Posterior cingulate gyrus (tissue), 11 donors: ENCODE results near the gene TADA2B.
"Not testable (repeated sequence)": the region's sequence is repeated elsewhere in the genome, so short reads cannot be mapped to it uniquely, and the experiment has no call there.

Source experiments
- DNase-seq, 10 donors: peaks; one replicate each; pipeline versions ENCODE4 v3.0.0 to v3.0.0-alpha.2; 2020 to 2021; ENCODE audit warnings: mixed read lengths in 3 of 10
- intact Hi-C: fragments of 100-400 bp; cut with DNase I; formaldehyde crosslinking; loops from one replicate; pipeline ENCODE4 v1.15.1; 2023

Gene TADA2B

GRCh38 chr4:7073059-7073458 is 29.9 kb downstream of the TADA2B start:
- peak in 1 of 10 donors; percentile 70 for DNase-seq

GRCh38 chr4:7073526-7074390 is 30.6 kb downstream of the TADA2B start:
- intact Hi-C loops: no loop called here
- peak in 4 of 10 donors; percentile 28 to 64 (median 49) for DNase-seq

More at GRCh38 chr4:7073059-7073458, 29.9 kb downstream of the TADA2B start:
- intact Hi-C loops: no loop called here

GRCh38 chr4:7074426-7074825 is 31.3 kb downstream of the TADA2B start:
- intact Hi-C loops: no loop called here

GRCh38 chr4:7075962-7076695 is 33.0 kb downstream of the TADA2B start:
- no peak for DNase-seq
- intact Hi-C loops: no loop called here

More at GRCh38 chr4:7074426-7074825, 31.3 kb downstream of the TADA2B start:
- no peak for DNase-seq

GRCh38 chr4:7076696-7077082 is 33.5 kb downstream of the TADA2B start:
- intact Hi-C loops: no loop called here
- DNase-seq: no peak

DNA sequence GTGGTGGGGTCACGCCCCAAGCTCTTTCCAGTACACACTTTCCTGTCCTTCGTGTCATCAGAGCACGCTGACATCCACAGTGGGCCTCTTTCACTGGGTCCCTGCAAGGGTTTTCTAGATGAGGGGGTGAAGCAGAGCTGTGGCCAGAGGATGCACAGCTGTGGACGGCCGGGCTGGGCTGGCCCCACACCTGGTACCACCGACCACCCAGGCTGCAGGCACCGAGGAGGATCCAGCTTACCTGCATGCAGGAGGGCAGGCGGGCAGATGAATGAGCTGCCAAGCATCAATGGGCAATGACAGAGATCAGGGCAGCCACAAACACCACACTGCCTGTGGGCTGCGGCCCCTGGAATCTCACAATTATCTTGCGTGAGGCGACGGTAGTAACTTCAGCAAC is 34.2 kb downstream of the TADA2B start:
- no peak for DNase-seq
- intact Hi-C loops: no loop called here

DNA sequence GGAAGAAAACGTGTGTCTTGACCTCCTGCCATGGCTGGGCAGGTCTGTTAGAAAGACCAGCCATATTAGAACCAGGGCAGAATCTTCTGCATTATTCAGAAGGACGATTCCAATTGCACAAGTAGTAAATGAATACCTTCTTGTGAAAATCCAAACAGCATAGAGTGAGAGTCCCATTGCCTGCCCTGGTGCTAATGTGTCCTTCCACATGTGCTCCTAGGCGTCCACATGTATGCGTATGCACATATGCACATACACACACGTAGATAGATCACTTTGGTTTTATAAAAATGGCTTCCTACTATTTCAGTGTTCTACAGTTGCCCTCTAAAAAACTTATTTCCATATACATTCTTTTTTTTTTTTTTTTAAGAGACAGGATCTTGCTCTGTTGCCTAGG is 34.9 kb downstream of the TADA2B start:
- intact Hi-C loops: no loop called here
- no peak for DNase-seq

- intact Hi-C loops: not testable (repeated sequence)
Measured at GRCh38 chr4:7079483-7079882, 36.3 kb downstream of the TADA2B start.

GRCh38 chr4:7079909-7080308 is 36.7 kb downstream of the TADA2B start:
- DNase-seq, intact Hi-C loops: not testable (repeated sequence)

More at GRCh38 chr4:7079483-7079882, 36.3 kb downstream of the TADA2B start:
- not testable (repeated sequence) for DNase-seq

DNA sequence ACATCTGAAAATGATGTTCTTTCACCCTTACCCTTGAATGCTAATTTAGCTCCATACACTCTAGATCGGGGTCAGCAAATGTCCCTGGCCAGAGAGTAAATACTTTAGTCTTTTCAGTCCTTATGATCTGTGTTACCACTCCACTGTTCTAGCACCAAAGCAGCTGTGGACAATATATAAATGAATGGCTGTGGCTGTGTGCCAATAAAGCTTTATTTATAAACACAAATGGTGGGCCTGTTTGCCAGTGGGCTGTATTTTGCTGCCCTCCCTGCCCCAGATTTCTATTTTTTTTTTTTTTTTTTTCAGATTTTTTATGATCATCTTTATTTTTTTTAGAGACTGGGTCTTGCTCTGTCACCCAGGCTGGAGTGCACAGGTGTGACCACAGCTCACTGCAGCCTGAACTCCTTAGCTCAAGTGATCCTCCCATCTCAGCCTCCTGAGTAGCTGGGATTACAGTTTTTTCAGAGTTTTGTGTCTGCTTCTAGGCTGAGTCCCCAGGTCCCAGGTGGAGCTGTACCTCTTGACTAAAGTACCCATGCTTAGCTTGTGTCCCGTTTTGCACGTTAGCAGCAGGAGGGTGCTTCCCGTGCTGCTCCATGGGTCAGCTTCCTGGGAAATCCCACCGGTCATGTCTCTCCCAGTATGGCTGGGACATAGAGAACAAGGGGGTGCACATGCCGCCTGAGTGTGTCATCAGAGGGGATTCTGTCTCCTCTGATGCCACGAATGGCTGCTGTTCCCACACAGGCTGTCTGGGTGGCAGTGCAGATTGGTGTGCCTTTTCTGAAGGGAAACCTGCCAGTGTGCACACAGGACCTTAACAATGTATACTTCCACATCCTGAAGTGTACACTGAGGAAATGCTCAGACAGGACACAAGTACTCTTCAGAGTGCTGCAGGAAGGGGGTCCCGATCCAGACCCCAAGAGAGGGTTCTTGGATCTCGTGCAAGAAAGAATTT is 40.7 kb downstream of the TADA2B start:
- DNase-seq: peak in 1 of 10 donors; percentile 38
- intact Hi-C loops: no loop called here

DNA sequence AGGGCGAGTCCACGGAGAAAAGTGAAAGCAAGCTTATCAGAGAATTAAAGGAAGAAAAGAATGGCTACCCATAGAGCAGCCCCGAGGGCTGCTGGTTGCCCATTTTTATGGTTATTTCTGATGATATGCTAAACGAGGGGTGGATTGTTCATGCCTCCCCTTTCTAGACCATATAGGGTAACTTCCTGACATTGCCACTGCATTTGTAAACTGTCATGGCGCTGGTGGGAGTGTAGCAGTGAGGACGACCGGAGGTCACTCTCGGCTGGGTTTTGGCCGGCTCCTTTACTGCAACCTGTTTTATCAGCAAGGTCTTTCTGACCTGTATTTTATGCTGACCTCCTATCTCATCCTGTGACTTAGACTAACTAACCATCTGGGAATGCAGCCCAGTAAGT is 41.4 kb downstream of the TADA2B start:
- DNase-seq: peak in 1 of 10 donors; percentile 8
- intact Hi-C loops: not testable (repeated sequence)

GRCh38 chr4:7086384-7086783 is 43.2 kb downstream of the TADA2B start:
- intact Hi-C loops: no loop called here
- no peak for DNase-seq

DNA sequence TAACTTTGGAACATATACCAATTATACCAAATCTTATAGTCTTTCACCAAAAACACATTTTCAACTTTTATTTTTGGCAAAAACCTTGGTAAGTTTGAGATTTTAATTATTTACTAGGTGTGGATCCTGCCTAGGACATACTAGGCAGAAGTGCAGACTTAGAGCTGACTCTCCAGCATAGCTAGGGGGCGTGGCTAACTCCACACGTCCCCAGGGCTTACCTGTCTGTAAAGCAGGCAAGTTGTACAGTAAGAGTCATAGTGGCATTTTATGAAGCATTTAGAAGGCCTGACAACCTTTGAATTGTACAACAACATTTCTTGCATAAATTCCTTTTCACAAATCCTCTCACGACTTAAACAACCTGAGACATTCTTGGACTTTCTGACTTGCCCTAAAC is 43.9 kb downstream of the TADA2B start:
- peak in 1 of 10 donors; percentile 5 for DNase-seq
- intact Hi-C loops: no loop called here

- DNase-seq: peak in 1 of 10 donors; percentile 49
- intact Hi-C loops: no loop called here
Measured at GRCh38 chr4:7089213-7089986, 46.2 kb downstream of the TADA2B start.

DNA sequence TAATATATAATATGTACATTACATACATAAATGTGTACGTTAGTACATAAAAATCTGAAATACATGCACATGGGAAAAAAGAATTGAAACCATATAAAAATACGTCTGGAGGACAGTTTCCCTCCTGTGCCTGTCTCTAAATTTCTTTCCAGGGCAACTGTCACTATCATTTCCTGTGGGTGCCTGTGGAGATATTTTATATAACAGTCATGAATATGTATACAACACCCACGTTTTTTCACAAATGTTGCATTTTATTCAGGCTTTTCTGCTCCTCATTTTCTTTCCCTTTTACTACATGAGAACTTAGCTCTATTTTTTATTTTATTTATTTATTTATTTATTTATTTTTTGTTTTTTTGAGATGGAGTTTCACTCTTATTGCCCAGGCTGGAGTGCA is 48.9 kb downstream of the TADA2B start:
- DNase-seq: peak in 1 of 10 donors; percentile 2
- intact Hi-C loops: no loop called here

DNA sequence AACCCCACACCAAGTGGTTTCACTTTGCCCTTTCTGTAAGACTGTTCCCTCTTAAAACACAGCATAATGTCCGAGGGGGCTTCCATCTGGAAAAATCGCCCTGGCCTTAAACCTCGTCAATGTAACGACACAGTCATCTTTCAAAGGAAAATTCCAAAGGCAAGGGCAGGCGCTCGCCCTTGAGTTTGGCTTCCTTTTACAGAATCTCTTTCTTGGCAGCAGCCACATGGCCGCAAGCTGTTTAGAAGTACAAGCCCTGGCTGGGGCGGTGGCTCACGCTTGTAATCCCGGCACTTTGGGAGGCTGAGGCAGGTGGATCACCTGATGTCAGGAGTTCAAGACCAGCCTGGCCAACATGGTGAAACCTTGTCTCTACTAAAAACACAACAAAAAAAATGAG is 51.7 kb downstream of the TADA2B start:
- intact Hi-C loops: no loop called here
- peak in 1 of 10 donors; percentile 43 for DNase-seq

DNA sequence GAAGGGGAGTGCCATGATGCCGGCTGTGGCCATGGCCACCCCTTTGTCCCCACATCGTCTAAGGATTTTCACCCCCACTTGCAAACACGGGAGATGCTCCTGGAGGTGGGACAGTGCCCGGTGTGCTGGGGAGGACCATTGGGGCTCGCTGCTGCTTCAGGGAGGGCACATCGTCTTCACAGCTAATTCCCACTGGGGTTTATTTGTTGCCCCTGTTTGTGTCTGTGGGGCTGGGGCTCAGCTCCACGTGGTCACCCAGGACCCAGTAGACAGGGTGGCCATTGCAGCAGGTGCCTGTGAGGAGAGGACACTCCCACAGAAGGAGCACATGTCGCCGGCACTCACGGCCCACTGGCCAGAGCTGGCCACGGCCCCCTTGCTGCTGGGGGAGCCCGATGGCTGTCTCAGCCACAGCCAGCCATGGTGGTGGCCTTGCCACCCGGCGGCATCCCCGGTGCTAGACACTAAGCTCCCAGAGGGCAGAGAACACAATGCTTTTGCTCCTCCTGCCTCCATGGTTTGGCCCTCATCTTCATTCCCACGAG is 52.5 kb downstream of the TADA2B start:
- intact Hi-C loops: no loop called here
- peak in 1 of 10 donors; percentile 81 for DNase-seq

DNA sequence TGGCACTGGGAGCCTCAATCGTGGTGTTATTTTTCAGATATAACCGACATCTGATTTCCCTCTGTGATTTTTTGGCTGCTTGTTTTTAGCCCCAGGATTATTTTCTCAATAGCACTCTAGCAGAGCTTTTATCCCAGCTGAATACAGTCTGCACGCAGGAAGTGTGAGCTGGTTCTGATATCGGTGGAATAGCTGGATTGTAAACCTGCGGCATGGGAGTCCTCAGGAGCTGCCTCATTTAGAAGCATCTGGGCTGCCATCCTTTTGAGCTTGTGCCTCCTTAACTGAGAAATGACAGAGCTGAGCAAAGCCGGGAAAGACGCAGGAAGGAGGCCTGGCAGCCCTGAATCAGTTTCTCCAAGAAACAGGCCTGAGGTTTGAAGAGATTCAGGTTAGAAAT is 53.1 kb downstream of the TADA2B start:
- intact Hi-C loops: no loop called here

More for the DNA sequence above, 53.1 kb downstream of the TADA2B start:
- peak in 1 of 10 donors; percentile 67 for DNase-seq
